HG03060 (cell line): ENCODE results near the gene ASCC2.
"Not testable (repeated sequence)": the region's sequence is repeated elsewhere in the genome, so short reads cannot be mapped to it uniquely, and the experiment has no call there.

Source experiments
- ATAC-seq: cut with Tn5 transposase; IDR thresholded peaks from one replicate; pipeline ENCODE4 v1.9.1; 2021; ENCODE audit warnings: low read depth, moderate number of reproducible peaks; ENCODE audit not compliant: unreplicated experiment

ASCC2 gene

DNA sequence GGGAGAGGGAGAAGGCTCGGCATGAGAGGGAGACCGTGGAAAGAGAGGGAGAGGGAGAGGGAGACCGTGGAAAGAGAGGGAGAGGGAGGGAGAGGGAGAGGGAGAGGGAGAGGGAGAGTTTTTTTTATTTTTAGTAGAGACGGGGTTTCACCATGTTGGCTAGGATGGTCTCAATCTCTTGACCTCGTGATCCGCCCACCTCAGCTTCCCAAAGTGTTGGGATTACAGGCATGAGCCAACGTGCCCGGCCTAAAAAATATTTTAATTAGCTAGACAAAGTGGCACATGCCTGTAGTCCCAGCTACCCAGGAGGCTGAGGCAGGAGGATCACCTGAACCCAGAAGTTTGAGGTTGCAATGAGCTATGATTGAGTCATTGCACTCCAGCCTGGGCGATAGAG is 21.0 kb upstream of the ASCC2 start:
- ATAC-seq: not testable (repeated sequence)

DNA sequence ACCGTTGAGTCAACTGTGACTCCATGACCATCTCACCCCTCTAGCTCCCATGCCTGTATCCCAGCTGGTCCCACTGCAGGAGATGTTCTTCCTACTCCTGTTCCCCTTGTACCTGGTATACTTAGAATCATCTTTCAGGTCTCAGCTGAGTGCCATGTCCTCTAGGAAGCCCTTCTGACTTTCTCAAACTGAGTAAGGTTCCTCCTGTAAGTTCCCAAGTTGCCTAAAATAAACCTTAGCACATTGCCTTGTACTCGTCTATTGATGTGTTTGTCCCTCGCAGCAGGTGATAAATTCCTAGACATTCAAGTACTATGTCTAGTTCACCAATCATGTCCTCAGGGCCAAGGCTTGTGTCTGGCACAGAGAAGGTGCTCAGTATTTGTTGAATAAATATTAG is 18.4 kb upstream of the ASCC2 start:
- ATAC-seq: no peak

DNA sequence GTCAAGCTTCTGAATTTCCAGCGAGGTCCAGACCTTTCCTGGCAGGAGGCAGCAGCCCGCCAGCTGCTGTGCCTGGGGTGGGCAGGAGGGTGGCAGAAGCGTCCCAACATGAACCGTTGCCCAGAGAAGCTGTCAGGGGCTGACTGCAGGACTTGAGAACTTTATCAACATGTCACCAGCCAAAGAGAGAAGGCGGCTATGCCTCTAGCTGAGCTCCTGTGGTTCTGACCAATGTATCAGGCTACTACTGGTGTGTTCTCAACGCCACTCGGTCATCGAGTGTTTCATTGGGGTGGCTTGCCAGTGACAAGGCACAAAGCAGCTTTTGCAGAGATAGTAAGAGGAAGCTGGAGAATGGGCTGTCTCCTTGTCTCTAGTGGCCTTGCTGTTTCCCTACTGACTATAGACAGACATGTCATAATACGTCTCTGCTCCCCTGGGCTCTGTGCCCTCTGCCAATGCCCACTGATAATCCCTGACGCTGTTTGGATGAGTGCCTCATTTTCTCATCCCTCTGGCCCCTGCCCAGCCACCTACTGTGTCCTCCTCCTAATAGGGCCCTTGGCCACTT is 17.6 kb upstream of the ASCC2 start:
- no peak for ATAC-seq

DNA sequence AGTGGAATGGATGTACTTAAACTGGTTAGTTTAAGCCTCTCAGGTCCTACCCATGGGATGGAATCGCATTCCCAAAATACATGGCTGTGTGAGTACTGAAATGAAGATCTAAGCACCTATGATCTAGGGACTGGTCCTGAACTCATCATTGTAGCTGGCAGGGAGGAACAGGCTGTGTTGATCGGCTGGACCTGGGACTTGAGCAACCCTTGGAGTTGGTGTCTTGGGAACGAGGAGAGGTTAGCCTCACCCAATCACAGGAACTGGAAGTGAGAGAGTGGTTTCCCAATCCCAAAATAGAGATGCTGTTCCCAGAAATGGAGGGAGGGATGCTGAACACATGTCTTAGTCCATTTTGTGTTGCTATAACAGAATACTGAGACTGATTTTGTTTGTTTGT is 16.4 kb upstream of the ASCC2 start:
- ATAC-seq: no peak

DNA sequence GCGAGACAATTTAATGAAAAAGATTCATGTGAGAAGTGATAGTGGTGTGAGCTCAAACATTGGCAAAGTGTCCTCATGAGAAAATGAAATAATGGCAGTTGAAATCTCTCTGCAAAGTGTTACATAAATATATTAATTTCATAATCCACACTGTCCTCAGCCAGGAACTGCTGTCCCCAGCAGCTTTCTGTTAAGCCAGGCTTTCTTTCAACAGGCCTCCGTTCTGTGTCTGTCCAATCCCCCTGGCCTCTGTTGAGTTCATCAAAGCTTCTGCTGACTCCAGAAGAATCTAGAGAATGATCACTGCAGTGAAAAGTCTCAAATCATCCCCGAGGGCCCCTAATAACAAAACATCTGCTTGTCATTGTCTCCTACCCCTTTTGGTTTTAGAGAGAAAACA is 10.0 kb upstream of the ASCC2 start:
- ATAC-seq: no peak

DNA sequence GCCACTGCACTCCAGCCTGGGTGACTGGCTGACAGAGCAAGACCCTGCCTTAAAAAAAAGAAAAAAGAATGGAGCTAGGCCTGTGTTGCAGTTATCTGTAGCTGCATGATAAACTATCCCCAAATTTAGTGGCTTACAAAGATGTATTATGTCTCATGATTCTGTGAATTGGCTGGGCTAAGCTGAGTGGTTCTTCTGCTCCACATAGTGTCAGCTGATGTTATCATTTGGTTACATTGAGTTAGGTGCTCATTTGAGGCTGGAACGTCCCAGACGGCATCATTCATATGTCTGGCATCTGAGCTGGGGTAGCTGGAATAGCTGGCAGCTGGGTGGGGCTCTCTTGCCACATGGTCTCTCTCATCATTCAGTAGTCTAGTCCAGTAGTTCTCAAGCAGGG is 8.2 kb upstream of the ASCC2 start:
- no peak for ATAC-seq

DNA sequence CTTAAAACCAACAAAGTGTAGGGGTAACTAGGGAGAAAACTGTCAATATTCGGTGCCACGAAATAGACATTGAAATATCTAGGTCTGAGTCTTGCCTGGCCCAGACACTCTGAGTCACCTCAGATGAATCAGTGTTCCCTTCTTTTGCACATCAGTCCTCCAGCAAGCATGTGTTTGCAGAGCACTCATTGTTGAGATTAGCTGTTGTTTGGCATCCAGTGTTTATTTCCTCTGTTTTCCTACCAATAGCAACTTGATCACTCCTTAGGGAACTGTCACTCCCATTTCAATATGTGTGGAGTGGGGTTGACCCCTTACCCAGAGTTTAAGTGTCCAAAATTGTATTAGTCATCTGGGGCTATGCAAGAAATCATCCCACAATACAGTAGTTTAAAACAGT is 4.7 kb upstream of the ASCC2 start:
- ATAC-seq: no peak

DNA sequence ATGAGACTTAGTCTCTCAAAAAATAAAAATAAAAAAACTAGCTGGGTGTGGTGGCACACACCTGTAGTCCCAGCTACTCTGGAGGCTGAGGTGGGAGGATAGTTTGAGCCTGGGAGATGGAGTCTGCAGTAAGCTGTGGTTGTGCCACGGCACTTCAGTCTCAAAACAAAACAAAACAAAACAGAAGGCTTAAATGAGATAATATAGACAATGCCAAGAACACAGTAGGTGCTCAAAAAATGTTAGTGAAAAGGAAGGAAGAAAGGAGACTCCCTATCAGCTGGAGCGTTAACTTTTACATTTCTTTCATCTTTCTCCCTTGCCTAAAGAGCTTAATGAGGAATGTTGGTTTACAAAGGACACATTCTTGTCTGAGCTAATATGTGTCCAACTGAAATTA is 4.1 kb upstream of the ASCC2 start:
- ATAC-seq: no peak

DNA sequence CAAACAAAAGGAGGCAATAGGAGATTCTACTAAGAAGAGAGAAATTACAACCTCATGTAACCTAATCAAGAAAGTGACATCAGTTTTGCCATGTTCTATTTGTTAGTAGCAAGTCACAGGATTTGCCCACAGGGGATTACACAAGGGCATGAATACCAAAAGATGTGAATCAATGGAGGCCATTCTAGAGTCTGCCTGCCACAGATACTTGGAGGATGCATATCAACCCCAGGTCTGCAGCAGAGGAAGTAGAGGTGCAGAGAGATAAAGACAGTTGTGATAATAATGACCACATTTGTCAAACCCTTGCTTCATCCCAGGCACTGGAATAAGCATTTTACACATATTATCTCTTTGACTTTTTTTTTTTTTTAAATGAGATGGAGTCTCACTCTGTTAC is 2.4 kb upstream of the ASCC2 start:
- no peak for ATAC-seq

DNA sequence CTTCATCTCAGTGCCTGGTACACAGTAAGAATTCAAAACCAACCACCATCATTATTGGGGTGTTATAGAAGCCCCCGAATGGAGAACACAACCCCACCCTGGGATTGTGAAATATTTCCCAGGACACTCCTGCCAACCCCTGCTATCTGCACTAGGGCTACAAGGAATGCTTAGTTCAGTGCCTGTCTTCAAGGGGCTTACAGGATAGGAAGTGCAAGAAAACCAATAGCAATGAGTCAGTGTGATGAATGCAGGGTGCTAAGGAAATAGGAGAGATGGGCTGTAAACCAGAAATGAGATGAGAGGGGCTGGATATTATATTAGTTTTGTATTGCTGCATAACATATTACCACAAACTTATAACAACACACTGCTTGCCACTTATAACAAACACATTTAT is 965 bp upstream of the ASCC2 start:
- no peak for ATAC-seq

DNA sequence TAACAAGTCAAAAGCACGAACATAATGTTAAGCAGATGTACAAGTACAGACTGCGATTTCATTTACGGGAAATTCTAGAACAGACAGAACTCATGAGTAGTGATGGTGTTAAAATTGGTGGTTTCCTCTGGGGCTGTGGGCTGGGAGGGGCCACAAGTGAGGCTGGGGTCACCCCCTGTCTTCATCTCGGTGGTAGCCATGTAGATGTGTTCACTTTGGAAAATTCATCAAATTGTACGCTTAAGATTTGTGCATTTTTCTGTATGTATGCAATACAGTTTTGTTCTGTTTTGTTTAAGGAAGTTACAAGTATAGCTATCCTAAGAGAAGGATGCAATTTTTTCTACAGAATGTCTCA is 504 bp upstream of the ASCC2 start:
- ATAC-seq: no peak

DNA sequence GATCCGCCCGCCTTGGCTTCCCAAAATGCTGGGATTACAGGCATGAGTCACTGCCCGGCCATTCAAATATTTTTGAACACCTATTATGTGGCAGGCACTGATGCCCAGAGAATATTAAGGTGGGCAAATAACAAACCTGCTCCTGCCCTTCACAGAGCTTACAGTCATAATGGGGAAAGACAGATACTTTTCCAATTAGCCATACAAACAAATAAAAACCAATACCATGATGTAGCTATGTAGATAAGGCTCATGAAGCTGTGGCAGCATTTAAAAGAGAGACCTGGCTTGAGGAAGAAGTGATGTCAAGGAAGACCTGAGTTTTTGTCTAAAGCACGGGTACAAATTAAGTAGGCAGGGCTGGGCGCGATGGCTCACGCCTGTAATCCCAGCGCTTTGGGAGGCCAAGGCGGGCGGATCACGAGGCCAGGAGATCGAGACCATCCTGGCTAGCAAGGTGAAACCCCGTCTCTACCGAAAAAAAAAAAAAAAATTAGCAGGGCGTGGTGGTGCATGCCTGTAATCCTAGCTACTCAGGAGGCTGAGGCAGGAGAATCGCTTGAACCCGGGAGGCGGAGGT is 1.2 kb downstream of the ASCC2 start:
- ATAC-seq: not testable (repeated sequence)

DNA sequence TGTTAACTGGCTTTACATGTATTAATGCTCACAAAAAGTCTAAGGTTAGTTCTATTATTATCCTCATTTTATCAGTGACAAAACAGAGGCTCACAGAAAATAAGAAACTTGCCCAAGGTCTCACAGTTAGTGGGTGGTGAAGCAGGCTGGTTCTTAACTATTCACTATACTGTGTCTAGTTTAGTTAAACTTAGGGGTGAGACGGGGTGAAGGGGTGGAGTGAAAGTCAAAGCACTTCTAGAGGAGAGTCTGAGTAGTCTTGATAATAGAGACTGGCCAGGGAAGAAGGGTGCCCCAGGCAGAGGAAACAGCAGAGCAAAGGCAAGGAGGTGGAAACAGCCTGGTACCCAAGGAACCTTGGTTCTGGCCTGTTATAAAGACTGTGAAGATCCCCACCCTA is 4.0 kb downstream of the ASCC2 start:
- no peak for ATAC-seq

DNA sequence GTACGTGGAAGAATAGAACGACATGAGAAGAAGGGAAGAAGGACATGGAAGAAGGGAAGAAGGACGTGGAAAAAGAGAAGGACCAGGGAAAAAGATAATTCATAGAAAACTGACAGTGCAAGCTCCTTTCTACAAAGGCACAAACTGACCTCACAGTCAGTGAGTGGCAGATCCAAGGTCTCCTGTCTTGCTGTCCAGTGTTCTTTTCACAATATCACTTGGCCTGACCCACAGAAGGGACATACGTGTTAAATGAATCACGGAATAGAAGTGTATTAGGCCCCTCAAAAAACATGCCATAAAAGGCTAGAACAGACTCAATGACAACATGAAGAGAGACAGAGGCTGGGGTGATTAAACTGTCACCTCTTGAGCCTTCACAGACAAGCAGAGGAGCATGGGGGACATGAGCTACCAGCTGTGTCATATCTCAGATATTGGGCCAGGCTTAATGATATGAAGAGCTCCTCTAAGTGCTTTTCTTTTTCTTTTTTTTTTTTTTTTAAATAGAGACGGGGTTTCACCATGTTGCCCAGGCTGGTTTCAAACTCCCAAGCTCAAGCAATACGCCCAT is 4.6 kb downstream of the ASCC2 start:
- ATAC-seq: no peak

DNA sequence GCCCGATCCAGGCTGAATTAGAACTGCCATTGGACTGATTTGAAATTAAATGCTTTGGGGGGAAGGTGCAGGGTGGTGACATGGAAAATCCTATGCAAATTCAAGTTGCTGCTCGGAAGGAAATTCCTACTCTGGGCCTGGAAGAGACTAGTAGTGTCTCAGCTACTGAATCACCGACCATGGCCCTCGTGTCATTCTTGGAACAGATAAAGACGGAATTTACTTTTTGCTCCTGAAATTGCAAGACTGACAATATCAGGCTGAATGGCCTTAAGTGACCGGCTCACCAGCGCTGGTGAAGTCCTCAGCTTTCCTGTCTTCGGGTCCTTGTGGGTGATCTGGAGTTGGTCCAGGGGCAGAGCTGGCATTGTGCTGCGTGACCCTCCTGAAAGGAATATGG is 6.1 kb downstream of the ASCC2 start:
- no peak for ATAC-seq

DNA sequence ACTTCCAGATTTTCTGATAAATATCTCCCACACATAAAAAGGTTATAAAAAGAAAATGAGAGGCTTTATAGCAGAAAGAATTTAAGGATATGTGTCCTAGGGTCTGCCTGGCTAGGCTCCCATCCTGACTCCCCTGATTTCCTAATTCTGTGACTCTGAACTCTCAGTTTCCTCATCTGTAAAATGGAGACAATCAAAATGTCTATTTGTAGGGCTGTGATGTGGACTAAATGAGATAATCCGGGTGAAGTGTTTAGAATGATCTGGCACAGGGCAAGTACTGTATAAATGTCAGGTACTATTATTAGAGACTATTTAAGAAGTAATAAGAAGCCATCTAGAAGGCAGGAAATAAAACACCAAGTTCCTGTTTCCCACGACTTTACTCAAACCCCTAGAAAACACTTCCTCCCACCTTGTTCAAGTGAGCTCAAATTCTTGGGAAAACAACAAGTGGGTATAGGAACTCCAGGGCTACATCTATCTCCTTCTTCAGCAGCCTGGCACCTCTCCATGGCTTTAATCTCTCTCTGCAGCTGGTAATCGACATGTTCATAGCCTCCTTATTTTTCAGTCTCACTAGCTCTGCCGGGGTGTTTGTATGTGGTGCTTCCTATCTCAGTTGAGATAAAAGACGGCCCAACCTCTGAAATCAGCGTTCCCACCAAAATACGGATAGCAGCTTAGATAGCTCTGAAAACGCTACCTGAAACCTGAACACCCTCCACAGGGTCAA is 6.7 kb downstream of the ASCC2 start:
- ATAC-seq: no peak

DNA sequence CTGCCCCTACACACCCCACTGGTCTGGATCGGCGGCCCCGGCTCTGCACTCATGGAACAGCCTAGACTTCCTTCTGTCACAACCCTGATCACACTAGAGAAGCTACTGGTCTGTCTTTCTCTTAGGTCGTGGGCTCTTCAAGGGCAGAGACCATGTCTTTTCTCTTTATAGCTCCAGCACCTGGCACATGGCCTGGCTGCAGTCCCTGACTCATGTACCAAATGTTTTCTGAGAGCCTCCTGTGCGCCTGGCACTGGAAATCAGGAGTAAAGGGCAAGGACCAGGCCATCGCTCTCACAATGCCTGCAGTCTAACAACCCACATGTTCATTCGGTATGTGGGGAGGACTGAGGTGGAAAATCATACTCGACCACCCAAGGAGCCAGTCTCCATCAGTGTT is 7.5 kb downstream of the ASCC2 start:
- ATAC-seq: no peak

DNA sequence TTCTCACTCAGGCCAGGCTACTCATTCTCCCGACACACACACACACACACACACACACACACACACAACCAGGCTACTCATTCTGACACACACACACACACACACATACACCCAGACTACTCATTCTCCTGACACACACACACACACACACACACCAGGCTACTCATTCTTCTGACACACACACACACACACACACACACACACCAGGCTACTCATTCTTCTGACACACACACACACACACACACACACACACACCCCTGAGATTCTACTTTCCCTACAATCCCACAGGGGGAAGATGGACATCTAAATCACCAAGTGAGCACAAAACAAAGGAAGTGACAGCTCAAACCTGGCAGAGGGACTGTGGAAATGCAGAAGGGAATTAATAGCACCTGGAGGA is 10.3 kb downstream of the ASCC2 start:
- ATAC-seq: not testable (repeated sequence)

DNA sequence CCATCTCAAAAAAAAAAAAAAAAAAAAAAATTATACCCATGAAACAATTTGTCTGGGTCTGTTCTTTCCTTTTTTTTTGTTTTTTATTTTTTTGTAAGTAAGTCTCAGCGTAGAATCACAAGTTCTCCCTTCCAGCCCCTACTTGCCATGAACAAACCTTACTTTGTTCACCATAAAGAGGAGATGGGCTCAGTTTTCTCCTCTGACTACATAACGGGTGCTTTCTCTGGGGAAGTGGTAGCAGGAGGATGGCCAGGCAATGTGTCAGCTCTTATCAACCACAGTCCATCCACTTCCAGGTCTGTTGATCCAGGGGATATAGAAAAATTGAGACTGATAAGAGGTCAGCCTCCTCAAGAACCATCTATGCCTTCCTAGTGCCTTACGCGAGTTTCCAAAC is 11.0 kb downstream of the ASCC2 start:
- ATAC-seq: no peak

DNA sequence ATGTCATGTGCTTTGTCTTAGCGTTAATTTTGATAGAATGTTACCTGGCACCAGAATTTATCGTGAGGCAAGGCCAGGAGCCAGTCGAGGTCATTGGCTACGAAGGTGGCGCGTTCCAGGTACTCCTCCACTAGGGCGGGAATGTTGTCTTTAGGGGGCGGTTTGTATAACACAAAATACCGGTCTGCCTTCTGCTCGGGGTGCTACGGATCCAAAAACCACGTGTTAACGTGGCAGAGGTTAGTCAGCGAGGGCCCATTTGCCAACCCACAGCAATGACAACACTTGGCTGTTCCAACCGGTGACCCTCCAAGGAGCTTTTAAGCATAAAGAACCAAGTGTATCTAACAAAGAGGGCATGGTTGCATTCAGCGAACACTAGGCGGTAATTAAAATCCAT is 12.5 kb downstream of the ASCC2 start:
- no peak for ATAC-seq

DNA sequence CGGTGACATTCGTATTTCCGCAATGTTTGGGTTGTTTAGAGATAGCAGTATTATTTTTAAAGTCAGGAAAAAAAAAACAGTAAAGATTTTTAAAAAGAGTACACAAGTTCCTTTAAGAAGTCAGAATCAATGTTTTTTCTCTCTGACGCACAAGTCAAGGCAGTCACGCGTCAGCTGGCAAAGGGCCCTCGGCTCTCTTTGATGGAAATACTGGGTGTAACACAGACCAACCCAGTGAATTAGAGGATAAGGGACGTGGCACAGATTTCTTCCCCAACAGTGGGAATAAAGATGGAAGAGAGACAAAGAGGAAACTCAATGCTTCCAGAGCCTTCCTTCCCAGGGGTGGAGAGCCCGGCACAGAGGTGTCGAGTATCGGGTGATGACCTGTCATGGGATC is 13.4 kb downstream of the ASCC2 start:
- no peak for ATAC-seq
